HL-60 (cell line): ENCODE results near the gene PRDM1.

ENCODE experiments used
- GABPA ChIP-seq: IDR thresholded peaks from 2 replicates; pipeline ENCODE4 v1.6.1; 2012; ENCODE audit warnings: low read depth
- POLR2AphosphoS5 ChIP-seq: IDR thresholded peaks from 2 replicates; pipeline ENCODE4 v1.6.1; 2012; ENCODE audit warnings: low read depth
- REST ChIP-seq: IDR thresholded peaks from 2 replicates; pipeline ENCODE4 v1.6.1; 2012; ENCODE audit warnings: low read depth; ENCODE audit not compliant: insufficient replicate concordance
- SPI1 ChIP-seq: IDR thresholded peaks from 2 replicates; pipeline ENCODE4 v1.6.1; 2012; ENCODE audit warnings: low read depth, mild to moderate bottlenecking, borderline replicate concordance
- TF ChIP-seq, protein P1 (sequence below): IDR thresholded peaks from one replicate; pipeline ENCODE4 v1.5.1; 2011; ENCODE audit warnings: low read length, control low read depth, inconsistent platforms; ENCODE audit not compliant: insufficient read depth

GRCh38 chr6:106055489-106055888 lies 30.6 kb upstream of the PRDM1 start:
- TF ChIP-seq, protein P1, sequence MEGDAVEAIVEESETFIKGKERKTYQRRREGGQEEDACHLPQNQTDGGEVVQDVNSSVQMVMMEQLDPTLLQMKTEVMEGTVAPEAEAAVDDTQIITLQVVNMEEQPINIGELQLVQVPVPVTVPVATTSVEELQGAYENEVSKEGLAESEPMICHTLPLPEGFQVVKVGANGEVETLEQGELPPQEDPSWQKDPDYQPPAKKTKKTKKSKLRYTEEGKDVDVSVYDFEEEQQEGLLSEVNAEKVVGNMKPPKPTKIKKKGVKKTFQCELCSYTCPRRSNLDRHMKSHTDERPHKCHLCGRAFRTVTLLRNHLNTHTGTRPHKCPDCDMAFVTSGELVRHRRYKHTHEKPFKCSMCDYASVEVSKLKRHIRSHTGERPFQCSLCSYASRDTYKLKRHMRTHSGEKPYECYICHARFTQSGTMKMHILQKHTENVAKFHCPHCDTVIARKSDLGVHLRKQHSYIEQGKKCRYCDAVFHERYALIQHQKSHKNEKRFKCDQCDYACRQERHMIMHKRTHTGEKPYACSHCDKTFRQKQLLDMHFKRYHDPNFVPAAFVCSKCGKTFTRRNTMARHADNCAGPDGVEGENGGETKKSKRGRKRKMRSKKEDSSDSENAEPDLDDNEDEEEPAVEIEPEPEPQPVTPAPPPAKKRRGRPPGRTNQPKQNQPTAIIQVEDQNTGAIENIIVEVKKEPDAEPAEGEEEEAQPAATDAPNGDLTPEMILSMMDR = no peak
- no peak for TF ChIP-seq POLR2AphosphoS5
- TF ChIP-seq REST = no peak
- no peak for TF ChIP-seq GABPA
- TF ChIP-seq SPI1 = no peak
